Epithelial cell of esophagus (primary cell): Measurements from ENCODE around the gene CBLN3.

Source experiments
- DNase-seq: peaks from one replicate; pipeline ENCODE4 v3.0.0; 2010; ENCODE audit warnings: low read depth
- H3K4me3 ChIP-seq: 2 replicates; pipeline ENCODE4 v1.5.1; 2011; ENCODE audit warnings: mild to moderate bottlenecking, low read length, control low read depth
- TF ChIP-seq, protein P1 (sequence below): IDR thresholded peaks from 2 replicates; pipeline ENCODE4 v1.5.1; 2011; ENCODE audit warnings: low read depth, mild to moderate bottlenecking, low read length, control low read depth, inconsistent platforms; ENCODE audit not compliant: insufficient read depth; ENCODE audit errors: missing control alignments

CBLN3 gene

DNA sequence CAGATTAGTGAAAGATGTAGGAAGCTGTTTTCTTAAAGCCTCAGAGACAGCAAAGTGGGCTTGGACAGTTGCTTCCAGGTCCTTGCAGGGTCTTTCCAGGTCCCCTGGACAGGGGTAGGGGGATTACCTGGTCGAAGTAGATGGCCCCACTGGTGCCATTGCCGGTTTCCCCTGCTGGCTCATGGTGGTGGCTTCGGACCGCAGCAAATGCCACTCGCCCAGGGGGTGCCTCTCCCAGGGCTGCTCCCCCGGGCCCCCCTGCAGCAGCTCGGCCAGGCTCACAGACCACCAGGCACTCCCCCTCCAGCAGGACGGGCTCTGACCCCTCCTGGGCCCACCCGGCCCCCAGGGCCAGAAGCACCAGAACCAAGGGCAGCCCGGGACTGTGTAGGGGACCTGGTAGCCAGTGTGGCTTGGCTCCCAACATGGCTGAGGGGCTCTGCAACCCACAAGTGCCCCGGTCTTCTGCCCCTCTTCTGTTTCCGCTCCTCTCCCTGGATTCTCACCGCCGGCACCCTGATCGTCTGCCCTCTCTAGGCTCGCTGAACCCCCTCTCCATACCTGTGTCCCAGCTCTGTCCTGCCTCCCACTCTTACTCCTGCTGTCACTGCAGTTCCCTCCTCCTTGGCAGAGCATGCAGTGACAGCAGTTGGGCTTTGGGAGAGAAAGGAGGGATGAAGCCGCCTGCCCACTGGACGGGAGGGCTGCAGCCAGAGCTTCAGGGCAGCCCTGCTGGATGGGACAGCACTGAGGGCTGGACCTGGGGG lies 657 bp downstream of the CBLN3 start:
- TF ChIP-seq, protein P1, sequence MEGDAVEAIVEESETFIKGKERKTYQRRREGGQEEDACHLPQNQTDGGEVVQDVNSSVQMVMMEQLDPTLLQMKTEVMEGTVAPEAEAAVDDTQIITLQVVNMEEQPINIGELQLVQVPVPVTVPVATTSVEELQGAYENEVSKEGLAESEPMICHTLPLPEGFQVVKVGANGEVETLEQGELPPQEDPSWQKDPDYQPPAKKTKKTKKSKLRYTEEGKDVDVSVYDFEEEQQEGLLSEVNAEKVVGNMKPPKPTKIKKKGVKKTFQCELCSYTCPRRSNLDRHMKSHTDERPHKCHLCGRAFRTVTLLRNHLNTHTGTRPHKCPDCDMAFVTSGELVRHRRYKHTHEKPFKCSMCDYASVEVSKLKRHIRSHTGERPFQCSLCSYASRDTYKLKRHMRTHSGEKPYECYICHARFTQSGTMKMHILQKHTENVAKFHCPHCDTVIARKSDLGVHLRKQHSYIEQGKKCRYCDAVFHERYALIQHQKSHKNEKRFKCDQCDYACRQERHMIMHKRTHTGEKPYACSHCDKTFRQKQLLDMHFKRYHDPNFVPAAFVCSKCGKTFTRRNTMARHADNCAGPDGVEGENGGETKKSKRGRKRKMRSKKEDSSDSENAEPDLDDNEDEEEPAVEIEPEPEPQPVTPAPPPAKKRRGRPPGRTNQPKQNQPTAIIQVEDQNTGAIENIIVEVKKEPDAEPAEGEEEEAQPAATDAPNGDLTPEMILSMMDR = no peak
- H3K4me3 ChIP-seq = no peak overlapping the region
- no peak for DNase-seq

DNA sequence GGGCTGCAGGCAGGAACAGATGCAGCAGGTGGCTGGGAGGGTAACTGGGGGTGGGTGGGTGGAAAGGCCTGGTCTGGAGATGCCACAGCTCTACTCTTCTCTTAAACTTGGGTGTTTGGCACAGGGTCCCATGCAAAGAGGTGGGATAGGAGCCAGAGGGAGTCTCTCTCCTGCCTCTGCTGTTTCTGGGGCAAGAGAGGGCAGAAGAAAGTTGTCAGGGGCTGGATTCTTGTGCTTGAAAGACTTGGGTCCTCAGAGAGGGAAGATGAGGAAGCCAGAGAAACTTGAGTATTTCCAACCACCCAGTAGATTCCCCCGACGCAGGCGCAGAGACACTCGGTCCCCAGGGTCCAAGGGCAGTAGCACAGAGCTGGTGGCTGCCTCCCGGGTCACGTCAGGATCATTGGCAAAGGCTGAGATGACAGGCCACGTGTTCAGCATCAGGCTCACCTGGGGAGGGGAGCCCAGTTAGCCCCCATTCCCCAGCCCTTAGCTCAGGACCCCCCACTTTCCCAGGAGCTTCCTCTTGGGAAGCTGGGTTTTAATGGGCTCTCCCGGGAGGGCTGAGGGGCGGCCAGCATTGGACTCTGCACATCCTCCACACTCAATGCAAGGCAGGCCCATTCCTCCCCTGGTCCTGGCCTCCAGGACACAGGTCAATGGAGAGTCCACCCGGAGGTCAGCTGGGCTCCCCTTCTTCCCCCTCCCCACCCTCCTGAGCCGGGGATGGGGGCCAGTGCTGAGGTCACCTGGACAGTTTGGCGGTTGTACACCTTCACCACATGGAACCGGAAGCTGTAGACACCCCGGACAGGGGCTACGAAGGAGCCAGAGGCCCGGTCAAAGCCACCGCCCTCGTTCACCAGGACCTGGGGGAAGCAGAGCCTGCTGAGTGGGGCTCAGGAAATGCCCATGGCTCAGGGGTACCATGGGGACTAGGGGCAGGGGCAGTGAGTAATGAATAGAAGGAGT lies 1.6 kb downstream of the CBLN3 start:
- no peak for DNase-seq
- H3K4me3 ChIP-seq = no peak overlapping the region
- TF ChIP-seq, protein P1 = no peak

DNA sequence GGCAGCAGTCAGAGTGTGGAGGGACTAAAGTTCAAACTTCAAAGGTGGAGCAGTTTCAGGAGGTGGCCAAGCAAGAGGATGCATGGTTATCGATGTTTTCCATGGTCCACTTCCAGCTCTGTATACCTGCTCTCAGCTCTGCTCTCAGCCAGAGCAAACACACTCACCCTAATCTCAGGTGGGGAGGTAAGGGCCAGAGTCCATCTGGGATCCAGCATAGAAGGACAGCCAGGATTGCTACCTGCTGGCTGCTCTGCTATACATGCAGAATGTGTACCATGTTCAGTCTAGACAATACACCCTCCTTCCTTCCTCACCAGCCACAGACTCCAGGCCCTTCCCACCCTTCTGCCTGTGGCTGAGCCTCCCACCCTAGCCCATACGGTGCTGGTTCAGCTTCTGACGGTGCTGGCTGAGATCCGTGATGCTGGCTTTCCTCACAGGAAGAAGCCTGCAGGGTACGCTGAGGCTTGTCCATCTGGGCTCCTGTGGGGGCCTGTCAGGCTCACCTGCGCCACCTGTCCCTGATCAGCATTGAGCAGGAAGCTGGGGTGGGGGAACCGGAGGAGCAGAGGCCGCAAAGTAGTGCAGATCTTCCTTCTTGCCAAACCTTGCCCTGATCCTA lies 2.4 kb downstream of the CBLN3 start:
- TF ChIP-seq, protein P1 = no peak
- DNase-seq = peak; percentile 57
- H3K4me3 ChIP-seq = no peak overlapping the region

DNA sequence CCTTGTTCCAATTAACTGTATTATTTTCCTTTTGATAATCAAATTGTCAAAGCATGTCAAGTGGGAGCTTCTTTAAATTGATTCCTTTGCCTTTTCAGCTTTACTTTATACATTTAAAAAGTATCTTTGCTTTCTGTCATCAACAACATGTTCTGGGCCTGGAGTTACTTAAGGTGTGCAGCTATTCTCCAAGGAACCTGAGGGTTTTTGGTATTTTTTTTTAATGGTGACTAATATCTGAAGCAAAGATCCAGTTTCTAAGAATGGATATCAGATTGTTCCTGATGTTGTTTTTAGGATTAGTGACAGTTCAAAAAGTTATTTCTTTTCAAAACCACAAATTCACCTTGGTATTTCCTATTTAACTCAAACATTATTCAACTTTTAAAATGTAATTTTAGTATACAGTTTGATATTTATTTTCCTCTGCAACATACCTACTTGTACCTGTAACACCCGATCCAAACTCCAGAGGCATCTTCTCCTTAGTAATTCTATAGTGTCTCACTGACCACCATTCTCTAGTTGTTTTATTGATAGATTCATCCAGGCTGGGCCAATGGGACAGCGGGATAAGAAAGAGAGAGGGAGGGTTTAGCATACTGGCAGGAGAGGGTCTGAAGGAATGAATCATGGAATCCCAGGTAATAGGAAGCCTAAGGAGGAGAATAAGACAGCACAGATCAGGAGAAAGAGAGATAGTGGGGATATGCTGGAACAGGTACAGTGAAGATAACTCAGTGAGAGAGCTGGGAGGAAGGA lies 3.1 kb downstream of the CBLN3 start:
- peak; percentile 30 for DNase-seq
- TF ChIP-seq, protein P1 = no peak
- no peak overlapping the region for H3K4me3 ChIP-seq

DNA sequence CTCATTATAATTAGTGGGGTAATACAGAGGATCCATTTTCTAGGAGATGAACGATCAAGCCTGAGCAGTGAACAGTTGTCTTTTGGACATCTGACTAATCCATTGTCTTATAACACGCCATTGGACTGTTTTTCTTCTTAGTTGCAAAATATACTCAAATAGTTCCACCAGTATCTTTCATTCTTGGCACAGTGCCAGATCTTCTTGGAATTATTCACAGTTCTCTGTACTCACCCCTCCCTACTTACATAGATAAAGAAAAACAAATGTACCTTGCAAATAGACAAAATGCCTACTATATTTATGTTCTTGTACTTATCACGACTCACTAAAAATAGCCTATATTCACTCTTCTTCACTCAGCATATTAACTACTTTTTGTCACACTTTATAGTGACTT lies 3.8 kb downstream of the CBLN3 start:
- no peak overlapping the region for H3K4me3 ChIP-seq
- TF ChIP-seq, protein P1 = no peak
- peak; percentile 89 for DNase-seq

DNA sequence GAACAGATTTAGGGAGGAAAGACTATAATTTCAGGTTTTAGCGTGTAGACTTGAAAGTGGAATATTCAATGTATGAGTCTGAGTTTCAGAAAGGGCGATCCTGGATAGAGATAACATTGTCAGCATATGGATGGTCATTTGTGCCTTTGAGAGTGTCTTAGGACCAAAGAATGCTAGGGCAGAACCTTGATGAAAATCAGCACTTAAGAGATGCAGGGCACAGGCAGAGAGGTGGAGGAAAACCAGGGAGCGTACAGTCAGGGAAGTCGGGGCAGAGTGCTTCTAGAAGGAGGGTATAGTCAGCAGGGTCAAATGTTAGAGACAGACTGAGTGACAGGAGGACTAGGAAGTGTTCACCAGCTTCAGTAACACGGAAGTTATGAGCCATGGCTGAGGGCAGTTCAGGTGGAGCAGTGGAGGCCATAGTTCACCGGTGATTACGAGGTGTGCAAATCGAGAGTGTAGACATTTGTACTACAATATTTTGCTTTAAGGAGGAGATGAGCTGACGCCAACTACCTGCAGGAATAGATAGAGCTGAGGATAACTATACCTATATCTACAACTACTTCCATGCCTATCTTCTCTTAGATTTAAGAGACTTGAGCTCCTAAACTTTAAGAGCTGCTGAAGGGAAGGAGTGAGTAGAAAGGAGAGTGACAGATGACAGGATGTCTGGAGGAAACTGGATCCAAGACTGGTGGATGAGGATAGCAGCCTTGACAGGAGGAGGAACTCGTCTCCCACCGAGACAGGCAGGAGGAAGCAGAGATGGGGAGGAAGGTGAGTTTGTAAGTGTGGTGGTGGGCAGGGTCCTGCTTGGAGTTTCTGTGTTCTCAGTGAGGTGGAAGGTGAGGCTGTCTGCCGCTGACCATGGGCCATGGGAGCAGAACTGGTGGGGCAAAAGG lies 6.5 kb downstream of the CBLN3 start:
- no peak overlapping the region for H3K4me3 ChIP-seq
- TF ChIP-seq, protein P1 = no peak
- DNase-seq = no peak
